NCI-H187 (cell line): Measurements from ENCODE around the gene PMM1.
"Not testable (repeated sequence)": the region's sequence is repeated elsewhere in the genome, so short reads cannot be mapped to it uniquely, and the experiment has no call there.

ENCODE experiments used
- DNase-seq, 2 experiments: peaks; one replicate each; lab custom pipeline; 2025; lab: John Stamatoyannopoulos, UW

The PMM1 gene

GRCh38 chr22:41596776-41597634 lies 7.4 kb upstream of the PMM1 start:
- no peak for DNase-seq

GRCh38 chr22:41595703-41596102 lies 6.1 kb upstream of the PMM1 start:
- no peak for DNase-seq

GRCh38 chr22:41593336-41593960 lies 3.8 kb upstream of the PMM1 start:
- DNase-seq, result not testable (repeated sequence)

- DNase-seq, result no peak
Observed at GRCh38 chr22:41587347-41587723, 2.3 kb downstream of the PMM1 start.

- no peak for DNase-seq
Observed at GRCh38 chr22:41585898-41586297, 3.7 kb downstream of the PMM1 start.

- no peak for DNase-seq
Observed at GRCh38 chr22:41584881-41585280, 4.8 kb downstream of the PMM1 start.

GRCh38 chr22:41582694-41583093 lies 6.9 kb downstream of the PMM1 start:
- DNase-seq, result no peak

GRCh38 chr22:41579997-41580355 lies 9.7 kb downstream of the PMM1 start:
- no peak for DNase-seq

- no peak for DNase-seq
Observed at GRCh38 chr22:41579297-41579996, 10.2 kb downstream of the PMM1 start.

GRCh38 chr22:41578818-41579217 lies 10.8 kb downstream of the PMM1 start:
- no peak for DNase-seq

GRCh38 chr22:41578114-41578513 lies 11.5 kb downstream of the PMM1 start:
- DNase-seq, result no peak

GRCh38 chr22:41576877-41577276 lies 12.8 kb downstream of the PMM1 start:
- DNase-seq, result no peak

- no peak for DNase-seq
Observed at GRCh38 chr22:41575533-41575932, 14.1 kb downstream of the PMM1 start.

GRCh38 chr22:41574847-41575381 lies 14.7 kb downstream of the PMM1 start:
- DNase-seq, result no peak

- no peak for DNase-seq
Observed at GRCh38 chr22:41573677-41574076, 16.0 kb downstream of the PMM1 start.

GRCh38 chr22:41572305-41572704 lies 17.3 kb downstream of the PMM1 start:
- not testable (repeated sequence) for DNase-seq

- DNase-seq, result no peak
Observed at GRCh38 chr22:41571786-41572185, 17.9 kb downstream of the PMM1 start.

- no peak for DNase-seq
Observed at GRCh38 chr22:41570221-41570620, 19.4 kb downstream of the PMM1 start.

GRCh38 chr22:41568811-41569210 lies 20.8 kb downstream of the PMM1 start:
- no peak for DNase-seq

GRCh38 chr22:41567512-41567768 lies 22.2 kb downstream of the PMM1 start:
- no peak for DNase-seq

- DNase-seq, result no peak
Observed at GRCh38 chr22:41565403-41566054, 24.1 kb downstream of the PMM1 start.

- no peak for DNase-seq
Observed at GRCh38 chr22:41564563-41564962, 25.1 kb downstream of the PMM1 start.
